HG03469 (cell line): ENCODE measurements around the gene PLEKHH2.

Source experiments
- ATAC-seq: cut with Tn5 transposase; IDR thresholded peaks from one replicate; pipeline ENCODE4 v1.9.1; 2021; ENCODE audit warnings: mild to moderate bottlenecking, moderate library complexity, moderate number of reproducible peaks; ENCODE audit not compliant: unreplicated experiment

Gene PLEKHH2

DNA sequence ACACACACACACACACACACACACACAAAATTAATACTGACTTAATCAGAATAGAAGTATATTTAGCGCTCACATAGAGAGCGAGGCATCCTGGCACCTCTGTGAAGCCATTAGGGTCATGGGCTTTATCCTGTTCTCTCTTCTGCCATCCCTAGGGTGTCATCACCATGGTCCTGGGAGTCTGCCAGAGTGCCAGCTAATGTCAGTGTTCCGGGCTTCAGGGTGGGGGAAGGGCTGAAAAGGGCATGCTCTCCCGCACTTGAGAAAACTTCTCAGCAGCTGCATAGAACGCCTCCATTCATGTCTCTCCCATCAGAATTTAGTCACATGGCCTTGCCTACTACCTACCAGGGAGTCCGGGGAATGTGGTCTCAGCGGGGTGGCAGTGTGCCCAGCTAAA is 117.1 kb downstream of the PLEKHH2 start:
- ATAC-seq: no peak

GRCh38 chr2:43758739-43759138 is 121.7 kb downstream of the PLEKHH2 start:
- ATAC-seq: no peak

- ATAC-seq: no peak
These were observed 122.1 kb downstream of the PLEKHH2 start for GRCh38 chr2:43759195-43759594.

DNA sequence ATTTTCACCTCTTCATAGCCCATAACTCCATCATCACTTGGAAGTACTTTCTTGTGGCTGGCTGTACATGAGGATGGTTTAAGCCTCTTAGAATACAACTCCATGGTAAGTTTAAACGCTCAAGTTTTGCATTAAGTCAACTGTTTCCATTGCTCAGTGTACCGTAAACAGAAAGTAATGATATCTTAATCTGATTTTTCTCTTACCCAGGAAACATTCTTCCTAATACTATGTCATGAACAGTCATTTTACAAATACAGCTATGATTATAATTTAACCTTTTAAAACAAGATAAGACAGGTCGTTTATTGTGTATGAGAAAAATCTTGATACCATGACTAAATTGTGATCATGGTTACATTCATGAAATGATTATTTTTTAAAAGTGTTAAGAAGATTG is 125.2 kb downstream of the PLEKHH2 start:
- no peak for ATAC-seq

DNA sequence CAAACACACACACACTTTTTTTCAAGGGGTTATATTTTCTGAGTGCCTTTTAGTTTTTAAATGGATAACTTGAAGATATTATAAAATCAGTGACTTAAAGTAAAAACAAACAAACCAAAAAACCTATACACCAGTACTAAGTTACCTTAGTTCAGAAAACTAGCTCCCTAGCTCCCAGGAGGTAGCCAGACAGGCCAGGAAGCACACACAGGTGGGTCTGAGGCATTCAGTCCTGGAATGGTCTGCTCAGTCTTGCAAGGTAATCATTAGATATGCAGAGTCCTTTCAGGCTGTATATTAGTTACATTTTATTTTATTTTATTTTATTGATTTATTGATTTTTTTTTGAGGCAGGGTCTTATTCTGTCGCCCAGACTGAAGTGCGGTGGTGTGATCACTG is 126.0 kb downstream of the PLEKHH2 start:
- no peak for ATAC-seq

- no peak for ATAC-seq
These were observed 127.1 kb downstream of the PLEKHH2 start for GRCh38 chr2:43764086-43764705.

GRCh38 chr2:43766006-43766405 is 128.9 kb downstream of the PLEKHH2 start:
- ATAC-seq: no peak

- peak; percentile 94 for ATAC-seq
These were observed 137.0 kb downstream of the PLEKHH2 start, which contains the start of gene DYNC2LI1 for GRCh38 chr2:43773876-43774613. TSS of gene DYNC2LI1 (plus strand) at chr2:43774039. CDS start at chr2:43774139, 100 bp downstream.

DNA sequence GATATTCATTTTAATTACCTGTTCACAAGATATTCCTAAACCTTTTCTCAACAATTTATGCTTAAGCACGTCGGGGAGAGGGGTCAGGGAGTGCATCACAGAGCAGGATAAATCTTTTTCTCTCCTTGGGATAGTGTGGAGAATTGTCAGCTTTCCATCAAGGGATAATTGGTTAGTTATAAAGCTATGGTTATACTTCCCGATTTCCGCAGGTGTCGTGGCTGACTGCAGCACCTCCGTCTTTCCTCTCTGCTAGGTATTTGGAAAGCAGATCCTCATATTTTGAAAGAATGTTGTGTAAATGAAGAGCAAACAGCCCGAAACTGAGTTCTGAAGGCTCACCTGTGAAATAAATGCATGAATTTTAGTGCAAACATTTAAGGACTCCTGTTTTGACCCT is 137.6 kb downstream of the PLEKHH2 start:
- ATAC-seq: no peak

DNA sequence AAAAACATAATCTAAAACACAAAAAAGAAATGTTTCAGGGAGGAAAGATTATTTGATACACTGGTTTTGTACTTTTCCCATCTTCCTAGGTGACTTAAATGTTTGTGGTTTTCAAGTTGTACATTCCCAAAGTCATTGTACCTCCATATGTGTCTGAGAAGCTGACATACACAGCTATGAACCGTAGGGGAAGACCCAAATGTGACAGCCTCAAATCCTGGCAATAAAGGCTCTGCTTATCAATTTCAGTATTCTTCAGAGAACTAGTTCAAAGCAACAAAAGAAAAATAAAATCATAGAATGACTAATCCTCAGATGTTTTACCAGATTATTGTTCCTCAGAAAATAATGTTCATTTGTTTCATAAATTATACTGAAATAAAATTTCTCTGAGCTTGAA is 139.3 kb downstream of the PLEKHH2 start:
- ATAC-seq: no peak

GRCh38 chr2:43777306-43777926 is 140.4 kb downstream of the PLEKHH2 start:
- ATAC-seq: no peak

DNA sequence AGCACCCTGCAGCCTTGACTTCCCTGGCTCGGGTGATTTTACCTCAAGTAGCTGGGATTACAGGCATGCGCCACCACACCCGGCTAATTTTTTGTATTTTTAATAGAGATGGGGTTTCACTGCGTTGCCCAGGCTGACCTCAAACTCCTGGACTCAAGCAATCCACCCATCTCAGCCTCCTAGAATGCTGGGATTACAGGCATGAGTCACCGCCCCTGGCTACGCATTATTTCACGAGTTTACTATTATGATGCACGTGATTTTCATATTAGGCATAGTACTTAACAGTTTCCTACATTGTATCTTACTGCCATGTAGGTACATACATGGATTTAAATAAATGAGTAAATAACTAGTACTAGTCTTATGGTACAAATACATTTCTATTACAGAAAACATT is 141.2 kb downstream of the PLEKHH2 start:
- ATAC-seq: no peak

- ATAC-seq: no peak
These were observed 150.8 kb downstream of the PLEKHH2 start for GRCh38 chr2:43787895-43788294.

DNA sequence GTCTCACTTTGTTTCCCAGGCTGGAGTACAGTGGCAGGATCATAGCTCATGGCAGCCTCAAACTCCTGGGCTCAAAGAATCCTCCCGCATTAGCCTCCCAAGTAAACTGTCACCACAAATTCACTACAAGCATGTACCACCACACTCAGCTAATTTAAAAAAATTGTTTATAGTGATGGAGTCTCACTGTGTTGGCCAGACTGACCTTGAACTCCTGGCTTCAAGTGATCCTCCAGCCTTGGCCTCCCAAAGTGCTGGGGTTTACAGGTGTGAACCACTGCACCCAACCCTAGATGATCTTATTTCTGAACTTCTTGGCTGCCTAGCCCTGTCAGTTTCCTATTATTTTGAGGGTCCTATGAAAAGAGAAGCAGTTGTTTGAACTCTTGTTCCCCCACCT is 151.6 kb downstream of the PLEKHH2 start:
- no peak for ATAC-seq

DNA sequence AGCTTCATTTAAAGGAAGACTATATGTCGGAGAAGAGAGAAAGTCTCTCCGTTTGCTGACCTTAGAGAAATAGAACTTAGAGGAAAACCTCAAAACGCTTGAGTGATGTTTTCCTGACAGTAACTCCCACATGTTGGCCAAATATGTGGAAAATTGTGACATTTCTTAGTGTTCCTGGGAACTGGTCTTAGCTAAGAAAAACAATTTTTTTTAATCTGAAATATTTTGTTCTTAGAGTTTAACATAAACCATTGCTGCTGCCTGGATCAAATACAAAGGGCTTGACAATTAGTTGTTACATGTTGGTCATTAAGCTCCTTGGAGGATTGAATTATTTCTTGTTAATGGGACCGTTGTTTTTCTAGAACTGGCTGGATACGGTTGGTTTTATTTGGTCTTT is 153.1 kb downstream of the PLEKHH2 start:
- no peak for ATAC-seq

DNA sequence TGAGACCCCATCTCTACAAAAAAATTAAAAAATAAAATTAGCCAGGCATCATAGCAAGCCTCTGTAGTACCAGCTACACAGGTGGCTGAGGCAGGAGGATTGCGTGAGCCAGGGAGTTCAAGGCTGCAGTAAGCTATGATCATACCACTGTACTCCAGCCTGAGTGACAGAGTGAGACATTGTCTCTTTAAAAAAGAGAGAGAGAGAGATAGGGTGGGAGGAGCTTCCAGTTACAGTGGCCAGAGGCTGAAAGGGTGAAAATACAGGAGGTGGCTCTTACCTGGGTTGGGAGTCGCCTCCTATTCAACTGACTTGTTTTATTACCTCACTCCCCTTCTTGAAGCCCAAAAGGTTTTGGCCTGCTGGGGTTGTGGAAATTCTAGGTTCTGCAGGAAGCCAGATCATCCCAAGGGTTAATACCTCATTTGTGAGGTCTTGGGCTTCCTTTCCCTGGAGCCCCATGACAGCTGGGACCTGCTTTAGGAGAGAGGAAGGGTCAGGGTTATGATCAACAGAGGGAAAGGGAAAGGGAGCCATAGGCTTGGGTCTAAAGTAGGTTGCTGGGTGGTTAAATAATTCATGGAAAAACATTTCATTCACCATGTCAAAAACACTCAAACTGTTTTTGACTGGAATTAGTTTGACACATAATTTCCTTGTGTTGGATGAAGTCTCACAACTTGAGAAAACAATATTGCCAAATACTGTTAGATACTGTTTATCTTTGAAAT is 154.1 kb downstream of the PLEKHH2 start:
- ATAC-seq: no peak

DNA sequence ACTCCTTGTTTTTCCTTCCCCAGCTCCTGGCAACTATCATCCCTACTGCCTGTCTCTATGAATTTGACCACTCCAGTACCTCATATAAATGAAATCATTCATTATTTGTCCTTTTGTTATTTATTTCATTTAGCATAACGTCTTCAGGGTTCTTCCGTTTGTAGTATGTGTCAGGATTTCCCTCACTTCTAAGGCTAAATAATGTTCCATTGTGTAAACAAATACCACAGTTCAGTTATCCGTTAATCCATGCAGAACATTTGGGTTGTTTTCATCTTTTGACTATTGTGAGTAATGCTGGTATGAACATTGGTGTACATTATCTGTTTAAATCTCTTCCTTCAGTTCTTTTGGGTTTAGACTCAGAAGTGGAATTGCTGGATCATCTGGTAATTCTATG is 155.6 kb downstream of the PLEKHH2 start:
- no peak for ATAC-seq

- no peak for ATAC-seq
These were observed 157.9 kb downstream of the PLEKHH2 start for GRCh38 chr2:43794956-43795355.

DNA sequence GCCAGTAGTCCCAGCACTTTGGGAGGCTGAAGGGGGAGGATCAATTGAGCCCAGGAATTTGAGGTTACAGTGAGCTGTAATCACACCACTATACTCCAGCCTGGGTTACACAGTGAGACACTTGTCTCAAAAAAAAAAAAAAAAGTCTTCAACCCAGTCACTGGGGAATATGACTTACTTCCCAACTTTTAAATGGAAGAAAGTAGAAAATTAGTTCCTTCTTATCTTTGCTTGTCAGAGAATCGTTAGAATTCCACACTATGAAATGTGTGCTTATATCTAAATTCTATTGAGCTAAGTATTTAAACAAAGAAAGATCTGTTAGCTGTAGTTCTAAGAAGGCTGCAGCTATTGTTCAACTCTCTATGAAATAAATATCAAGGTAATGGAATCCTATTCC is 159.1 kb downstream of the PLEKHH2 start:
- ATAC-seq: no peak

- no peak for ATAC-seq
These were observed 161.2 kb downstream of the PLEKHH2 start for GRCh38 chr2:43798300-43798699.

DNA sequence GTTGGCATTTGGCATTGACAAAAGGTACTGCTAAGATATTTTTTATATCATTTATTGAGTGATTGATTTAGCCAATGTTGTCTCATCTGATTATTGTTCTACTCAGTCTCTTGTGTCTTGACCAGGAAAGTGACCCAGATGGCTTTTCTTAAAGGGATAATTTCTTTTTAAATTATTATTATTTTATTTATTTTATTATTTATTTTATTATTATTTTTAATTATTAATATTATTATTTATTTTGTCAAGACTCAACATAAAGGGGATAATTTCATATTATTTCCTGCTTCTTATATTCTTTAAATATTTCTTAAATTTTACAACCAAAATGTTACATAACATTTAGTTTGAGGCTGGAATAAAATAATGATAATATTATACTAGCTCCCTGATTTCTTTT is 163.8 kb downstream of the PLEKHH2 start:
- no peak for ATAC-seq
